GM19397 (cell line): ENCODE results near the gene TMC8.

Source experiments
- ATAC-seq: cut with Tn5 transposase; IDR thresholded peaks from one replicate; pipeline ENCODE4 v1.9.1; 2021; ENCODE audit warnings: mild to moderate bottlenecking, moderate library complexity; ENCODE audit not compliant: unreplicated experiment

The TMC8 gene

GRCh38 chr17:78122216-78122930 is 8.2 kb upstream of the TMC8 start:
- no peak for ATAC-seq

GRCh38 chr17:78122931-78123249 is 7.7 kb upstream of the TMC8 start:
- ATAC-seq, result no peak

GRCh38 chr17:78123258-78123929 is 7.2 kb upstream of the TMC8 start:
- ATAC-seq, result no peak

- peak; percentile 26 for ATAC-seq
These were observed 6.3 kb upstream of the TMC8 start for GRCh38 chr17:78124081-78124835.

- no peak for ATAC-seq
These were observed 5.8 kb upstream of the TMC8 start for GRCh38 chr17:78124836-78125137.

- ATAC-seq, result no peak
These were observed 5.2 kb upstream of the TMC8 start for GRCh38 chr17:78125138-78125913.

- no peak for ATAC-seq
These were observed 4.3 kb upstream of the TMC8 start for GRCh38 chr17:78125976-78126894.

GRCh38 chr17:78126895-78127238 is 3.7 kb upstream of the TMC8 start:
- no peak for ATAC-seq

GRCh38 chr17:78127239-78127887 is 3.2 kb upstream of the TMC8 start:
- ATAC-seq, result no peak

- no peak for ATAC-seq
These were observed 2.6 kb upstream of the TMC8 start for GRCh38 chr17:78127888-78128550.

GRCh38 chr17:78128551-78129350 is 1.8 kb upstream of the TMC8 start, which contains the start of gene TMC6:
Gene TMC6 (minus strand): TSS chr17:78128755. CDS start chr17:78126832, 1,923 bp downstream.
- ATAC-seq, result no peak

- ATAC-seq, result no peak
These were observed 1.1 kb upstream of the TMC8 start for GRCh38 chr17:78129351-78130089.

- ATAC-seq, result no peak
These were observed 508 bp upstream of the TMC8 start for GRCh38 chr17:78130090-78130436.

- ATAC-seq, result no peak
These were observed 857 bp downstream of the TMC8 start for GRCh38 chr17:78131172-78132083.

GRCh38 chr17:78132084-78132676 is 1.6 kb downstream of the TMC8 start:
- ATAC-seq, result no peak

GRCh38 chr17:78132767-78133178 is 2.2 kb downstream of the TMC8 start:
- ATAC-seq, result no peak
